HepG2 (cell line): Measurements from ENCODE around the gene MLN. TPM values are rescaled to one million over a fixed set of nuclear protein-coding genes. Genes with fewer than 3 reads are reported as not detected.

Source experiments
- ARID2 ChIP-seq: sonication (generic); formaldehyde crosslinking; IDR thresholded peaks from 2 replicates; pipeline ENCODE4 v1.8.1; 2022; ENCODE audit warnings: mild to moderate bottlenecking, missing genetic modification reagents, borderline replicate concordance
- BORCS8-MEF2B ChIP-seq: sonication (generic); formaldehyde crosslinking; IDR thresholded peaks from 2 replicates; pipeline ENCODE4 v1.8.0; 2022; ENCODE audit warnings: mild to moderate bottlenecking, missing genetic modification reagents
- CBX2 ChIP-seq, 2 experiments: fragments of 200-600 bp in 1 of 2; sonication (generic); formaldehyde crosslinking in 1 of 2; IDR thresholded peaks; 2 replicates each; pipeline versions ENCODE4 v1.7.0 to v1.8.1; 2018 to 2022; ENCODE audit warnings: low read depth in 2 of 2, low read length in 1 of 2, mild to moderate bottlenecking in 1 of 2, missing genetic modification reagents in 1 of 2
- ETV5 ChIP-seq: IDR thresholded peaks from 2 replicates; pipeline ENCODE4 v1.6.1; 2018; ENCODE audit warnings: missing biosample characterization, missing genetic modification reagents, inconsistent platforms, borderline replicate concordance
- FOXP1 ChIP-seq, 2 experiments: fragments of 450-650 bp in 1 of 2; IDR thresholded peaks; 2 replicates each; pipeline ENCODE4 v1.6.1; 2017 to 2018; ENCODE audit warnings: antibody characterized with exemption in 1 of 2
- ISL2 ChIP-seq: sonication (generic); formaldehyde crosslinking; IDR thresholded peaks from 2 replicates; pipeline ENCODE4 v1.5.0; 2020; ENCODE audit warnings: missing genetic modification reagents
- KLF6 ChIP-seq: IDR thresholded peaks from 2 replicates; pipeline ENCODE4 v1.8.0; 2016; ENCODE audit warnings: missing biosample characterization, missing genetic modification reagents
- KLF9 ChIP-seq: IDR thresholded peaks from 2 replicates; pipeline ENCODE4 v1.6.1; 2016; ENCODE audit warnings: low read depth
- MIXL1 ChIP-seq: IDR thresholded peaks from 2 replicates; pipeline ENCODE4 v1.6.1; 2016
- NAIF1 ChIP-seq: sonication (generic); formaldehyde crosslinking; IDR thresholded peaks from 2 replicates; pipeline ENCODE4 v1.5.0; 2020; ENCODE audit warnings: mild to moderate bottlenecking, missing genetic modification reagents, borderline replicate concordance
- SAP130 ChIP-seq: IDR thresholded peaks from 2 replicates; pipeline ENCODE4 v1.6.1; 2016; ENCODE audit warnings: low read depth
- SRSF1 ChIP-seq: fragments of 200-400 bp; formaldehyde crosslinking; optimal IDR thresholded peaks from 2 replicates; pipeline ENCODE3; 2017; ENCODE audit warnings: mild to moderate bottlenecking, low read depth, low read length, moderate library complexity
- SRSF4 ChIP-seq: fragments of 200-400 bp; formaldehyde crosslinking; IDR thresholded peaks from one replicate; pipeline ENCODE4 v1.6.1; 2018; ENCODE audit warnings: mild to moderate bottlenecking, low read depth, low read length, moderate library complexity; ENCODE audit not compliant: poor library complexity, severe bottlenecking
- ZBTB8A ChIP-seq: sonication (generic); formaldehyde crosslinking; IDR thresholded peaks from 2 replicates; pipeline ENCODE4 v1.4.0; 2020; ENCODE audit warnings: mild to moderate bottlenecking, low read depth, missing genetic modification reagents, borderline replicate concordance
- ZNF225 ChIP-seq: sonication (generic); formaldehyde crosslinking; IDR thresholded peaks from 2 replicates; pipeline ENCODE4 v1.4.0; 2020; ENCODE audit warnings: mild to moderate bottlenecking, missing genetic modification reagents
- ZNF260 ChIP-seq: sonication (generic); formaldehyde crosslinking; IDR thresholded peaks from 2 replicates; pipeline ENCODE4 v1.4.0; 2020; ENCODE audit warnings: missing genetic modification reagents, low read depth, mild to moderate bottlenecking, borderline replicate concordance
- ZNF276 ChIP-seq: sonication (generic); formaldehyde crosslinking; IDR thresholded peaks from 2 replicates; pipeline ENCODE4 v1.4.0; 2020; ENCODE audit warnings: mild to moderate bottlenecking, low read depth, missing genetic modification reagents
- ZNF331 ChIP-seq: sonication (generic); formaldehyde crosslinking; IDR thresholded peaks from 2 replicates; pipeline ENCODE4 v1.4.0; 2020; ENCODE audit warnings: missing genetic modification reagents
- ZNF33A ChIP-seq: sonication (generic); formaldehyde crosslinking; IDR thresholded peaks from 2 replicates; pipeline ENCODE4 v1.5.1; 2020; ENCODE audit warnings: missing genetic modification reagents, mild to moderate bottlenecking, moderate library complexity, borderline replicate concordance
- ZNF710 ChIP-seq: sonication (generic); formaldehyde crosslinking; IDR thresholded peaks from 2 replicates; pipeline ENCODE4 v1.5.0; 2020; ENCODE audit warnings: mild to moderate bottlenecking, missing genetic modification reagents, borderline replicate concordance
- ZNF720 ChIP-seq: sonication (generic); formaldehyde crosslinking; IDR thresholded peaks from 2 replicates; pipeline ENCODE4 v1.4.0; 2020; ENCODE audit warnings: missing genetic modification reagents
- ZNF761 ChIP-seq: sonication (generic); formaldehyde crosslinking; conservative IDR thresholded peaks from 2 replicates; pipeline ENCODE4 v1.4.0; 2020; ENCODE audit warnings: mild to moderate bottlenecking, missing genetic modification reagents
- ZNF816 ChIP-seq: sonication (generic); formaldehyde crosslinking; IDR thresholded peaks from 2 replicates; pipeline ENCODE4 v1.8.0; 2022; ENCODE audit warnings: missing genetic modification reagents, mild to moderate bottlenecking, borderline replicate concordance
- polyA plus RNA-seq, 8 experiments: library from polyadenylated mRNA; depleted of rRNA in 3 of 8; stranded (reverse) in 7 of 8; unstranded in 1 of 8; fragments of >200 nt; fragmentation: Illumina TruSeq in 4 of 8; extraction: Trizol in 4 of 8; gene quantifications; 2 replicates each; pipeline versions ENCODE4 v1.2.1 to v1.2.3, GENCODE V29; 2011 to 2016; ENCODE audit warnings: low read depth in 4 of 8, missing spikeins in 1 of 8, mixed read lengths in 1 of 8; ENCODE audit not compliant: insufficient read depth in 1 of 8
- total RNA-seq, 5 experiments: library from RNA; depleted of rRNA; stranded (reverse); fragments of >200 nt; fragmentation: Illumina TruSeq; extraction: Trizol; gene quantifications; 2 replicates each; pipeline ENCODE4 v1.2.3, GENCODE V29; 2016; ENCODE audit warnings: low read depth in 1 of 5
- TF ChIP-seq, protein P1 (sequence below): sonication (generic); formaldehyde crosslinking; conservative IDR thresholded peaks from 2 replicates; pipeline ENCODE4 v1.4.0; 2020; ENCODE audit warnings: missing genetic modification reagents

Gene MLN
- total and polyA plus RNA-seq, 2 of the 13 experiments (the other 11 are each of a cell fraction or from before 2014, with no cell fraction given): not detected

- TF ChIP-seq, protein P1, sequence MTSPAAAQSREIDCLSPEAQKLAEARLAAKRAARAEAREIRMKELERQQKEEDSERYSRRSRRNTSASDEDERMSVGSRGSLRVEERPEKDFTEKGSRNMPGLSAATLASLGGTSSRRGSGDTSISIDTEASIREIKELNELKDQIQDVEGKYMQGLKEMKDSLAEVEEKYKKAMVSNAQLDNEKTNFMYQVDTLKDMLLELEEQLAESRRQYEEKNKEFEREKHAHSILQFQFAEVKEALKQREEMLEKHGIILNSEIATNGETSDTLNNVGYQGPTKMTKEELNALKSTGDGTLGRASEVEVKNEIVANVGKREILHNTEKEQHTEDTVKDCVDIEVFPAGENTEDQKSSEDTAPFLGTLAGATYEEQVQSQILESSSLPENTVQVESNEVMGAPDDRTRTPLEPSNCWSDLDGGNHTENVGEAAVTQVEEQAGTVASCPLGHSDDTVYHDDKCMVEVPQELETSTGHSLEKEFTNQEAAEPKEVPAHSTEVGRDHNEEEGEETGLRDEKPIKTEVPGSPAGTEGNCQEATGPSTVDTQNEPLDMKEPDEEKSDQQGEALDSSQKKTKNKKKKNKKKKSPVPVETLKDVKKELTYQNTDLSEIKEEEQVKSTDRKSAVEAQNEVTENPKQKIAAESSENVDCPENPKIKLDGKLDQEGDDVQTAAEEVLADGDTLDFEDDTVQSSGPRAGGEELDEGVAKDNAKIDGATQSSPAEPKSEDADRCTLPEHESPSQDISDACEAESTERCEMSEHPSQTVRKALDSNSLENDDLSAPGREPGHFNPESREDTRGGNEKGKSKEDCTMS (CRISPR knock-in tag): no peak
- TF ChIP-seq ARID2 (CRISPR knock-in tag): no peak
- peak; percentile 89; the same call in 1 of the 2 replicates for TF ChIP-seq ZNF761 (CRISPR knock-in tag)
- peak; percentile 92 for TF ChIP-seq SAP130 (CRISPR knock-in tag)
- TF ChIP-seq ETV5 (CRISPR knock-in tag): peak; percentile 54; the same call in 1 of the 2 replicates
- no peak for TF ChIP-seq KLF9 (CRISPR knock-in tag)
- no peak for TF ChIP-seq SRSF4
- no peak for TF ChIP-seq CBX2 (IDR thresholded peaks at IDR 0.05; ENCODE audit: low read depth, low read length)
- TF ChIP-seq CBX2 (CRISPR knock-in tag; IDR thresholded peaks at IDR 0.05; ENCODE audit: low read depth): peak; percentile 68; the same call in 1 of the 2 replicates
- no peak for TF ChIP-seq ZNF720 (CRISPR knock-in tag)
- no peak for TF ChIP-seq ZNF260 (CRISPR knock-in tag)
- no peak; the same call in none of the 2 replicates for TF ChIP-seq BORCS8-MEF2B
- 0 out of 2 replicates have a peak, but pooled peaks have one; percentile 5 for TF ChIP-seq ZNF33A
- TF ChIP-seq ZNF225 (CRISPR knock-in tag): no peak
- TF ChIP-seq ZNF276 (CRISPR knock-in tag): no peak
- no peak for TF ChIP-seq FOXP1 (IDR thresholded peaks at IDR 0.05)
- TF ChIP-seq FOXP1 (CRISPR knock-in tag; IDR thresholded peaks at IDR 0.05): peak; percentile 49; the same call in 1 of the 2 replicates
- peak; percentile 91 for TF ChIP-seq ZNF331 (CRISPR knock-in tag)
- no peak for TF ChIP-seq ZBTB8A (CRISPR knock-in tag)
- TF ChIP-seq ZNF816 (CRISPR knock-in tag): no peak
- no peak for TF ChIP-seq NAIF1 (CRISPR knock-in tag)
- peak; percentile 82 for TF ChIP-seq ISL2 (CRISPR knock-in tag)
- peak; percentile 70; the same call in 1 of the 2 replicates for TF ChIP-seq KLF6 (CRISPR knock-in tag)
- no peak for TF ChIP-seq SRSF1
- peak; percentile 72; the same call in 1 of the 2 replicates for TF ChIP-seq ZNF710
- 0 out of 2 replicates have a peak, but pooled peaks have one; percentile 28 for TF ChIP-seq MIXL1
Measured at GRCh38 chr6:33761922-33762629, 41.7 kb downstream of the MLN start (continued).
